HG03460 (cell line): ENCODE measurements around the gene PTPRB.

Source experiments
- ATAC-seq: cut with Tn5 transposase; IDR thresholded peaks from one replicate; pipeline ENCODE4 v1.9.1; 2021; ENCODE audit not compliant: unreplicated experiment

PTPRB gene

DNA sequence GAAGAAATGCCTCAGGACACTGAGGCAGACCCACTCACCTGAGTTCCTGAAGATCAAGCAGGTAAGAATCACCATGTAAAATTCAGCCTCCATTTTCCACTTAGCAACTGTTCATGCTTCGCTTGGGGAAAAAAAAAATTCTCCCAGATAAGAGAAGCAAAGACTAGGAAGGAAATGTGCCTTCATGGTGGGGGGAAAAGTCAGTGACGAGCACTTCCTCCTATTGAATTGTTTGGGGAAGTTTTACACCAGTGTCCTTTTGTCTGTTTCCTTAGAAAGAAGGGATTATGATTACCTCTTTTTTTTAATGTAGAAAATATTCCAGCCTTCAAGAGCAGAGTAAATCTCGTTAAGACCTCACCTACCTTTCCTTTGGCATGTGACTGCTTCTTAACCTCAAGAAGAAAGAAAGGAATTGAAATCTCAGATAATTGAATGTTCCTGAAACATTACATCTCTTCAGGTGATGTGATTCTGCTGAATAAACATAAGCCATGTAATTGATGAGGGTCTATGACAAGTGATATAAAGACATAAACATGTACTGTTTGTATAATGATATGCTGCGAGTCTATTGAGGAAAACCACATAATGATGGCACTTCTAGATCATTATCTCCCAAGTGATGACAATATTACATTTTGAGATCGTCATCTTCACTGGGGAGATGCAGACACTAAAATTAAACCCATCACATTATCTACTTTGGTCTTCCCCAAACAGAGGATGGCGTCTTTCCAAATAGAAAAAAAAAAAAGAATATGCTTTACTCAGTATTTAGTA lies at the start of gene PTPRB:
PTPRB (minus strand) TSS at position 127 of the 783 bp plus-strand sequence; CDS start at position 93, 34 bp downstream.
- ATAC-seq = no peak

DNA sequence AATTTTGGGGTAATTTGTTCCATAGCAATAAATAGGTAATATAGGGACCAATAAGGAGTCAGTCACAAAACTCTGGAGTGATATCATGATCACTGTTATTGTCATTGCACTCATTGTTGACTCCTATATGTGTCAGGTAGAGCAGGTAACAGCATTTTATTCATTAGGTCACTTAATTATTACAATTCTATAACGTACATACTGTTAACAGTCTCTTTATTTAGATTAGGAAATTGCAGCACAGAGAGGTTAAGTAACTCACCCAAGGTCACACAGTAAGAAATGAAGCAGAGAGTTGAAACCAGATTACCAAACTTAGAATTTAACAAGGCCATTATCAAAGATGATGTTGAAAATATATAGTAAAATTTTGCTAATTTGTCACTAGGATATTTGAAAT lies 49.7 kb upstream of the PTPRB start:
- no peak for ATAC-seq

DNA sequence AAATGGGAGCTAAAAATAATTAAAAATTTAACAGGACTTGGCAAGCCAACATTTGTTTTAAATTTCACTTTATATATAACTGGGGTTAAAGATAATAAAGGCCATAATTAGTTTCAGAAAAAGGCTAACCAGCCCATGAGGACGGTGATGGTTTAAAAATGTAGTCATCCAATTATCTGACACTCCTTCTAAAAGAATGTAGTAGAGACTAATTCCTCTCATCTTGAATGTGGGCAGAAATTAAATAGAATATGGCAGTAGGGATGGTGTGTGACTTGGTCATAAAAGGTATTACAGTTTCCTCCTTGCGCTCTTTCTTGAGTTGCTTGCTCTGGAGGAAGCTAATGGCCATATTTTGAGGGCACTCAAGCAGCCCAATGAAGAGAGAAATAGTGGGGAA lies 49.1 kb upstream of the PTPRB start:
- no peak for ATAC-seq

DNA sequence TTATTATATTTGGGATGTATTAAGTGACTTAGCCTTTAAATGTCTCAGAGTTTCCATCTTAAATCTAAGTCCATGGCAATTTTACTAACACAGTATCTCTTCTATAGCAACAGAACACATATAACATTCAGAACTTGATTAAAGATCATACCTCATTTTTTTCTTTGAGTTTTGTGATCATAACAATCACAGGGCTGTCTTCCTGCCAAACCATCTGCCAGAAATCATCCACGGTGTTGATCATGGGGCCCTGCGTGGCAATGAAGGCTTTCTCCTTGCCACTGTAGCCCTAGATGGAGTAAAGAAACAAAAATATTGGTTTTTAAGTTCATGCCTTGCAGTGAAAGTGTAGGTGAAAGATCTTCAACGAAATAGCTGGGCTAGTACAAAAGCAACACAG lies 46.7 kb upstream of the PTPRB start:
- ATAC-seq = no peak

DNA sequence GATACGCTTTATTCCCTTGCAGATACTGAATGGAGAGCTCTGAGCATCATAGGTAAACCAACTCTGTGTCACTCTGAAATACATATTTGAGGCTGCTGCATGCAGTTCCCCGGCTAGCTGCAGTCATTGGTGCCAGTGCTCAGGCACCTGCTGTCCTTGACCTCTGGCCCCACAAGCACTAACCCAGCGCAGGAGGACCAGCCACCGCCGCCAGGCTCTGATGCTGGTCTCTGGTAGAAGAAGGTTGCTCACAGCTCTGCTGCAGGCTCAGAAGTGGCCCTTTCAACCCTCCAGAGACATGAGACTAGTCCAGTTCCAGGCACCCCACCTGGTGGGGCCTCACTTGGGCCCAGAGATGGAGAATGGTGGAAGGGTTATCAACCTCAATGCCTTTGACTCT lies 34.5 kb upstream of the PTPRB start:
- no peak for ATAC-seq

DNA sequence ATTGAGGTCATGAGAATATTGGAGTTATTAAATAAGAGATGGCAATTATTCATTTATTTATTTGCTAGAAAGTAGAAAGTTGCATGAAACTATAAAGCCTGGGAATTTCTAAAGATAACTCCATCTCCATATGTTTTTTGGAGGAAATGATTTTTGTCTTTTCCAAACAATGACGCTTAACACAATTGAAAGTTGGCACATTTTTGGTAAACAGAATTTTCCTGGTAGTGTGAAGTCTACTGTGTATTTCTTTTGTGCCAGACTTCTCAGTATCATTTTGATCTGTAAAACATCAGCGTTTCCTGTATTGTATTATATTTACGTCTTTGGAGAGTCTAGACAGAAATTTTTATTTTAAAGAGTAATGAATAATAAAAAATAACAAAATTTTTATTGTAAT lies 33.7 kb upstream of the PTPRB start:
- ATAC-seq = no peak

DNA sequence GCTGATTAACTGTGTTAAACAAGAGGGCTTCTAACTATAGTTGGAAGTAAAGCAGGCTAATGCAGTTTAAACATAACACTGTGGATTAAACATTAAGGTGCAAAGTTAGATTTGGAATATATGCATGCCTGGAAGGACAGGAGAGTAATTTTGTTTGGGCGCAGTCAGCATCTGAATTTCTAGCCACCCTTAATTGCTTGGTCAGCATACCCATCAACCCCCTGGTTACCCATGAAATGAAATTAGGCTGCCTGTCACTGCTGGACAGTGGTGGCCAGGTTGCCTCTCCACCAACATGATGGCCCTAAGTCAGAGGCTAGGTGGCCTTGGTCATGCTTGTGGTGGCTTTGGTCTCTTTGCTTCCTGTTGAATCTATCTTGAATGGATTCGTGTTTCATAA lies 30.0 kb upstream of the PTPRB start:
- no peak for ATAC-seq

DNA sequence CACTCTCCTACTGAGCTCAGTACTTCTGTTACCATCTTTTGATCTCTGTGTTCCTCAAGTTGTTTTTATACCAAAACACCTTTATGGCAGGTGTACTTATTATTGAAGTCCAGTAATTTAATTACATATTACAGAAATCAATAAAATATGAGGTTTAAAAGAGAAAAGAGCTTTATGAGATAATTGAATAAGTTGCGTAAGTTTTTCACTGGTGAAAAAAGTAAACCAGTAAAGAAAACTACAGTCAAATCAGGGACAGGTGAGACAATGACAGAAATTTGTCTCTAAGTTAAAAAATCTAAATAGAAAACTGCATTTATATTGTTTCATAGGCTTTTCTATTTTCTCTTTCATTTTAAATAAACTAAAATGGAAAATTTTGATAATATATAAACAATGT lies 29.1 kb upstream of the PTPRB start:
- ATAC-seq = no peak

DNA sequence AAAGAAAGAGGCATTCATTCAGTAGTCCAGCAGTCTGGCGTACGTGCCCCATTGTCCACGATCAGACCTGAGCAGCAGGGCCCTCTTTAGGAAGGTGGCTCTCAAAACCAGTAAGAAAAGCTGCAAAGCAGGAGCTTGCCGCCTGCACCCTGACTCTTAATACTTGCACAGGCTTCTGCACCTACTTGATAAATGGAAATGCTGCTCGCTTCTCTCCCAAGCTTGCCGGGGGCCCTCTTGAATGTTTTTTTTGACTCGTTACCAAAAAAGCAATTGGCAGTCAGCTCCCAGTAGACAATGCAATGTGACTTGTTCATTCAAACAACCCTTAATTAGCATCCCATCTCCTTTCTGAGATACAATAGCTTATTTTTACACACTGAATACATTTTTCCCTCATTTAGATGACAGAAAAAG lies 27.2 kb upstream of the PTPRB start:
- no peak for ATAC-seq

DNA sequence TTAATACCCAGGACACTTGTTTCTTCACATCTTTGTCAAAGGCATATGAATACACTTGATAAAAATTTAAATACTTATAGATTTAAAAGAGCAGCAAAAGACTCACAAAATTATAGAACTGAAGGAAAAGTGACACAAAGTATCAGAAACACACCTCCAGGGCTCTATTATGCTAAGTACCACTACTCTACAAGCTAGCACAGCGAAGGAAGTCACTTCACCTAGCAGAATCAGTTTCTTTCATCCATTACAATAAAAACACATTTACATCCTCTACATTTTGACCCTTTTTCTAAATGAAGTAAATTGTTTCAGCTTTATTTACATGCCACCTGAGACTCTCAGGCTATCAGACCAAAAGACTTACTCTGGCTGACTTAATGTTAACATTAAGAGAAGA lies 26.6 kb upstream of the PTPRB start:
- ATAC-seq = no peak

DNA sequence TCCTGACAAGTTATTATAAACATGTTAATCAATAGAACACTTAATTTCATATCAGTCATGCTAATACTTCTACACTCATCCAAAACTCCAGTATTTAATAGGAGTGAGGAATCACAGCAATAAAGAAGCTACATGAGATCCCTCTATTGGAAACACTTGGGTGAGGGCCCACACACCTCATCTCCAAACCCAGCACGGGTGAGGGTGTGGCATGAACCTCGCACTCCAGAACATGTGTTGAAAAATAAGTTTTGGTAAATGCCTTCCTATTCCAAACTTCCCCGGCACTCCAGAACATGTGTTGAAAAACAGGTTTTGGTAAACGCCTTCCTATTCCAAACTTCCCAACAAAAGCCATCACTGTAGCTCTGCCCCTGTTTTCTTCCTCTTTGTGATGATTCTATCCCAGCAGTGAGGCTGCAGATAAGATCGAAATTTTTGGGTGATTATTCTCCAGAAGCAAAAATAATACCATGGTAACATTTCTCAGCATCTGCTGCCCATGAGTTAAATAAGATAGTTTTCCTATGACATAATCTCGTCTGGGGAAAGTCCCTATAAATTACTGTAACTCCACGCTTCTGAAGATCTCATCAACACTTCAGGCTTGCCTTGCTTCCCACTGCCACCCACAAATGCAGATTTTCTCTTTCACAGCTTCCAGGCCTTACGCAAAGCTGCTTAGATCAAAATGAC lies 24.4 kb upstream of the PTPRB start:
- ATAC-seq = no peak

DNA sequence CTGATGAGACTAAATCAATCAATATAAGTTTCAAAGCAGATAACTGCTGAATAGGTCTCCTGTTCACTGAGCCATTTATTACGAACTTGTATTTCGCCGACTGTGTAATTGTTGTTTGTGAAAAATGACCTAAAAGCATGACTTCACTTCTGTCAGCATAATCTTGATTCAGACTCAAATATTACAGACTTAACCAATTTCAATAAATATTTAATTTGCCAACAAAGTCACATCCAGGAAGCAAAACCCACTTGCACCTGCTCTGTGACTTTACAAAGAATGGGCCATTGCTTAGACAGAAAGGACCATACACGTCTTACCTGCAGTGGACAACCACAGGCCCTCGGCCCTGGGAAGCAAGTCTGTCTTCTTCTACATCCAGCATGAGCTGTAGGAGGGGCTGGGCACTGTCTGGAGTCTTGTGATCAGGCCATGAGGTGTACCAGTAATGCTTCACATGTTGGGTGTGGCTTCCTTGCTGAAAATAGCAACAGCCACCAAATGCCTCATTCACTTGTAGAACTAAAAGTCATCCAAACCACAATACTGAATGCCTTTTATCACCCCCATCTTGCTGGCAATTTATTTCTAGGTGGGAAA lies 23.5 kb upstream of the PTPRB start:
- ATAC-seq = no peak

DNA sequence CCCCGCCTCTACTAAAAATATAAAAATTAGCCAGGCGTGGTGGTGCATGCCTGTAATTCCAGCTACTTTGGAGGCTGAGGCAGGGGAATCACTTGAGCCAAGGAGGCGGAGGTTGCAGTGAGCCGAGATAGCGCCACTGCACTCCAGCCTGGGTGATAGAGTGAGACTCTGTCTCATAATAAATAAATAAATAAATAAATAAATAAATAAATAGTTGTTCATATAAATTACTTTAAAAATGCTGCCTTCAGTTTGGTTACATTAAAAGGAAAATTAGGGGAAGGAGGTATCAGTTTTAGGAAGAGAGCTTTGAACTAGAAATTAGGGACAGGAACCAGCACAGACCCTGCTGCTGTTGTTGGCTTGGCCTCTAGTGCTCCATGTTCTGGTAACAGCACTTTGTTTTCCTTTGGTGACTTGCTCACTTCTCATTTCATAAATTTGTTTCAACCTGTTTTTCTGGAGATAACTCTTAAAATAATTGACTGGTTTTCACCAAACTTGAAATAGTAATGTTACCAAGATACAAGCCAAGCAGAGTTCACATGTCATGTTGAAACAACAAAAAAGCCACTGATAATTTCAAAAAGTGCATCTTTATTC lies 22.9 kb upstream of the PTPRB start:
- ATAC-seq = no peak

DNA sequence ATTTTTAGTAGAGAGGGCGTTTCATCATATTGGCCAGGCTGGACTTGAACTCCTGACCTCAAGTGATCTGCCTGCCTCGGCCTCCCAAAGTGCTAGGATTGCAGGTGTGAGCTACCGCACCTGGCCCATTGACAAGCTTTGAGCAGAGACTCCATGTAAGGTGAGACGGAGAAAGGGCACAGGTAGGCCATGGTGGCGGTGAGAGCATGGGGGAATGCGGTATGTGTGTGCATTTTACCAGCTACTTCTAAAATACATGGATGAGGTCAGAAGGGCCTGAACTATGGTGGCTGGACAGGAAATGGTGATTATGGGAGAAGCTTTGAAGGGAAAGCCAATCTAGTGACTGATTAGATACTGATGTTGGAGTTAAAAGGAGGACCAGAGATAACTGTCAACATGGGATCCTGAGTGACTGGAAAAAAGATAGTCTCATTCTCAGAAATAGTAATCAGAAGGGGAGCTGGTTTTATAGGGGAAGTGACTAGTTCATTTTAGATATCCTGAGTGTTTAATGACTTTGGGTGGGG lies 21.9 kb upstream of the PTPRB start:
- no peak for ATAC-seq

DNA sequence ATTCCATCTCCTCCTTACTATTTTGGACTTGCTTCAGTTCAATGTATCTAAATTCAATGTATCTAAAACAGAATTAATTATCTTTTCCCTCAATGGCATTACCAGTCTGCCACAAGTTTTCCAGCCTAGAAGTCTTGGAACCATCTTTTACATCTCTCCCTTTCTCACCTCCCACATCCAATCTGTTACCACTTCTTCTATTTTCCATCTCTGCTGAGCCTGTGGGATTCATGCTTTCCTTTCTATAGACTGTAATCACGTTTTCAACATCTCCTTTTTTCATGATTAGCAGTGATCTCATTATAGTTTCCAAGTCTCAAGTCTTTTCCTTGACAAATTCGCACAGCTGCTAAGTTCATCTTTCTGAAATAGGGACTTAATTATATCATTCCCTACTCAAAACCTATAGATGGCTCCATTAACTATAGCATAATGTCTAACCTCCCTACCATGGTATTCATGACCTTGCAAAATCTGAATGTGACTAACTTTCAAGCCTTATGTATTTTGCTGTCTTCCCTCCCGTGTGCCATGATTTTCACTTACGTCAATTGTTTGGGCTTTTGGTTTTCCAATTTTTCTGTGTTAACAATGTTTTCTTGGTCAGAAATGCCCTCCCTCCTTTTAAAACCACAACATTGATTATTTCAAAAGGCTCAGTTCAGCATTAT lies 20.5 kb upstream of the PTPRB start:
- ATAC-seq = no peak

DNA sequence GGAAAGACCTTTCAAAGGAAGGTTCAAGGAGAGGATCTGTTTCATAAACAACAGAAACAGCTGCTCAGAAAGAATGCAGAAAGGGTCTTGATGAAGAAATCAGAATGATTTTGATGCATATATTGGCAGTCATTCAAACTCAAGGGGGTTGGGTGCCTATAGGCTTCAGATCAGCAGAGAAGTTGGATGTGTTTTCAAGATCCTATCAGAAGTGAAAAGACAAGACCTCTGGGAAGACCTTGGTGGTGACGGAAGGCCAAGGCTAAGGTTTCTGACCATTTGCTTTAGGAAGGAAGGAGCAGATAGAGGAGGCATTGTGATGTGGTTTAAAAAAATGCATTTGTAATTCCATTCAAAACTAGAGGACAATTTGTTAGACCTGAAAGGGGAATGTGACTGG lies 15.2 kb upstream of the PTPRB start:
- ATAC-seq = no peak

DNA sequence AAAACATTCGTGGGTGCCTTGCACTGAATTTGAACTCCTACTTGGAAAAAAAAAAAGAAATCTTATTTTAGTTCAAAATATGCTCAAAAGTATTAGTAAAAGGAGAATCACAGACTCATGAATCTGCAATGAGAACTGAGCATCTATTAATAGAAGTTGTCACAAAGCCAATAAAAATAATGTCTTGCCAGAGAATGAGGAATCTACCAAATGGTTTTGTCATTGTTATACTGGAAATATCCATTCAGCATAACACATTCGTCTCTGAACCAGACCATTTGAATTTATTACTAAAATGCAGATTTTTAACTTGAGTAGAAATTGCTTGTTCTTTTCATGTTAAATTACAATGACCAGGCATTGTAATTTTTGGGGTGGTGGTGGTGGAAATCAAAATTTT lies 11.6 kb upstream of the PTPRB start:
- no peak for ATAC-seq

DNA sequence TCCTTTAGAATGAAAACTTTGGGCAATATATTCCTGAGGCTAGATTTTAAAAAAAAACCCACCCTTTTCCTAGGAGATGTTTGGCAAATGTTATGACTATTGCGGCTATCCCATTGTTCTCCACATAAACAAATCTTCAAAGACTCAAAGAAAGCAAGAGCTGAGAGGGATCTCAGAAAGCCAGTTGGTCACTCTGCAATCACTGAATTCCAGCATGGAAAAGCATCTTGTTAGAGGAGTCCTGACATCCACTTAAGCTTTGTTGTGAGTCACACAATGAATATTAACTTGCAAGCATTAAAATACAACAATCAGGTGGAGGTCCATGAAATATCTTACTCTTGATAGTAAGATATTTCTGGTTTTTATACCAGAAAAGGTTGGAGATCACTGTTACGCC lies 11.0 kb upstream of the PTPRB start:
- ATAC-seq = no peak

DNA sequence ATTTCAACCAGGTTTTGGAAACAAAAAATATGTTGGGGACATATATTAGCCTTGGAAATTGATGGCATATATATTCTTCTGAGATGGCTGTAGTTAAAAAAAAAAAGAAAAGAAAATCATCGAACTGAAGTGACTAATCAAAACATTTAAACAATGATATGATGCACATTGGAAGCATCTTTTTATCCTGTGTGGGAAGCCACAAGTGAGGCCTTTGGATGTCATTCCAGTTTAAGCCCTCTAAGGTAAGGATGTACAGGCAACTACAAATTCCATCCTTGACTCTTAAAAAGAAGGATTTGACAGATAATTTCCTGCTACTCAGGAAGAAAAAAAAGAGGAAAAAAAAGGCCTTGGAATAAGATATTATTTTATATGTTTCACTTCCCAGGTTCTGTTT lies 9.6 kb upstream of the PTPRB start:
- no peak for ATAC-seq

DNA sequence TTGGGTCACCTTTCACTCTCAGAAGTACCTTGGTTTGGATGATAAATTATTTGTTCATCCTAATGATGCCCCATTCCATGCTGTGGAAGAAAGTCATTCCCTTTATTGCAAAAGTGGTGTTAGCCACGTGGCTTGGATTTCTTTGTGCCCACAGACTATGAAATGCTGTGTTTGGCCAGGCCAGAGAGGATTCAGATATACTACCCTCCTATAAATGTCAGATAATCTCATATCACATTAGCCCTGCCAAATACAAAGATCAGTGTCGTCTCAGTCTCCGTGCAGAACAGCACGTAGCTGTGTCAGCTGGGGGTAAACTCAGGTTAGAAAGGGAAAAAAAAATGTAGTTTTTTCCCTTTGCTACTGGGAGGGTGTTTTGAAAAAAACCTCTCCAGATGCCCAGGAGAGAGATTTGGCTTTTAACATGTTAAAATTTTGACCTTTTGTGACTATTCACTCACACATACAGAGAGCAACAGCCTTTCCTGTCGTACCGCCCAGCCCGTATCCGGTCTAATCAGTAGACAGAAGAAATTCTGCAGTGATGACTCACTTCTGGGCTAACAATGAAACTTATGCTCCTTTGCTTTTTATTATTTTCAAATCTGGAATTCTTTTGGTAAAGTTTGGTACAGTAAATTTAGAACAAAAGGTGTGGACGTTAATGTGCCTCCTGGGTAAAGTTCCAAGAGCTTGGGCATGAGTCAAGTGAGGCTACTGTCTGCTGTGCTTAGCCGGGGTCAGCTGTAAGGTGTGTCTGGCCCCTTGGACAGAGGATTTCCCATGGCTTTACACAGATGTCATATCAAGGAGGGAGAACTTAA lies 8.5 kb upstream of the PTPRB start:
- ATAC-seq = no peak
